Mesenchymal stem cell (in vitro differentiated cells and primary cell): Measurements from ENCODE around the gene SF3A1.

Experiments
- DNase-seq: peaks from one replicate; pipeline ENCODE4 v3.0.0-alpha.2; 2013
- H2AFZ ChIP-seq: one replicate; pipeline ENCODE4 v1.6.1; 2013; ENCODE audit warnings: low read depth, mild to moderate bottlenecking, control low read depth, inconsistent platforms, low read length, moderate library complexity
- H2AK5ac ChIP-seq: 2 replicates; pipeline ENCODE4 v1.6.1; 2013; ENCODE audit warnings: low read length, moderate library complexity, mild to moderate bottlenecking, inconsistent platforms; ENCODE audit not compliant: severe bottlenecking
- H2BK120ac ChIP-seq: one replicate; pipeline ENCODE4 v1.6.1; 2013; ENCODE audit warnings: low read depth, mild to moderate bottlenecking, inconsistent platforms, low read length, moderate library complexity
- H2BK12ac ChIP-seq, 2 experiments: one replicate each; pipeline ENCODE4 v1.6.1; 2013; ENCODE audit warnings: inconsistent platforms in 2 of 2, low read length in 2 of 2, mild to moderate bottlenecking in 2 of 2, moderate library complexity in 2 of 2, control low read depth in 1 of 2
- H2BK15ac ChIP-seq: one replicate; pipeline ENCODE4 v1.6.1; 2013; ENCODE audit warnings: mild to moderate bottlenecking, low read depth, inconsistent platforms; ENCODE audit not compliant: poor library complexity, severe bottlenecking
- H2BK5ac ChIP-seq: 2 replicates; pipeline ENCODE4 v1.6.1; 2013; ENCODE audit warnings: low read depth, mild to moderate bottlenecking, low read length, control low read depth, inconsistent platforms; ENCODE audit not compliant: poor library complexity, severe bottlenecking
- H3K14ac ChIP-seq, 2 experiments: one replicate each; pipeline ENCODE4 v1.6.1; 2013; ENCODE audit warnings: inconsistent platforms in 2 of 2, low read length in 2 of 2, control low read depth in 1 of 2, mild to moderate bottlenecking in 1 of 2, moderate library complexity in 1 of 2
- H3K18ac ChIP-seq, 2 experiments: one replicate each; pipeline ENCODE4 v1.6.1; 2013; ENCODE audit warnings: inconsistent platforms in 2 of 2, low read length in 2 of 2, control low read depth in 1 of 2, low read depth in 1 of 2, mild to moderate bottlenecking in 1 of 2
- H3K23ac ChIP-seq, 2 experiments: one replicate each; pipeline ENCODE4 v1.6.1; 2013; ENCODE audit warnings: inconsistent platforms in 2 of 2, low read length in 2 of 2, mild to moderate bottlenecking in 2 of 2, moderate library complexity in 2 of 2, control low read depth in 1 of 2
- H3K27ac ChIP-seq: 2 replicates; pipeline ENCODE4 v1.5.1; 2013; ENCODE audit warnings: mild to moderate bottlenecking, moderate library complexity, low read length, control low read depth, inconsistent platforms; ENCODE audit not compliant: poor library complexity, severe bottlenecking
- H3K27me3 ChIP-seq, 2 experiments: 2 replicates each; pipeline versions ENCODE4 v1.6.1 to v1.7.0; 2013; ENCODE audit warnings: low read length in 2 of 2, mild to moderate bottlenecking in 2 of 2, moderate library complexity in 2 of 2, control low read depth in 1 of 2, inconsistent platforms in 1 of 2; ENCODE audit not compliant: control insufficient read depth in 1 of 2, insufficient read depth in 1 of 2
- H3K36me3 ChIP-seq, 2 experiments: 2 replicates each; pipeline versions ENCODE4 v1.6.1 to v1.7.0; 2013; ENCODE audit warnings: low read length in 2 of 2, control low read depth in 1 of 2, inconsistent platforms in 1 of 2, low read depth in 1 of 2, mild to moderate bottlenecking in 1 of 2; ENCODE audit not compliant: insufficient read depth in 2 of 2, control insufficient read depth in 1 of 2
- H3K4ac ChIP-seq, 2 experiments: one replicate each; pipeline ENCODE4 v1.6.1; 2013; ENCODE audit warnings: inconsistent platforms in 2 of 2, low read length in 2 of 2, mild to moderate bottlenecking in 2 of 2, moderate library complexity in 2 of 2, control low read depth in 1 of 2, low read depth in 1 of 2
- H3K4me1 ChIP-seq: 2 replicates; pipeline ENCODE4 v1.6.1; 2013; ENCODE audit warnings: low read depth, low read length, control low read depth; ENCODE audit not compliant: control insufficient read depth, insufficient read depth
- H3K4me2 ChIP-seq: 2 replicates; pipeline ENCODE4 v1.6.1; 2013; ENCODE audit warnings: low read length, mild to moderate bottlenecking, inconsistent platforms; ENCODE audit not compliant: poor library complexity, severe bottlenecking
- H3K4me3 ChIP-seq, 2 experiments: 2 replicates each; pipeline versions ENCODE4 v1.5.1 to v1.7.0; 2013; ENCODE audit warnings: low read length in 2 of 2, mild to moderate bottlenecking in 2 of 2, control low read depth in 1 of 2, low read depth in 1 of 2; ENCODE audit not compliant: insufficient read depth in 1 of 2
- H3K79me1 ChIP-seq: replicated peaks from 2 replicates; pipeline ENCODE4 v1.6.1; 2013; ENCODE audit warnings: mild to moderate bottlenecking, control low read depth, low read length, inconsistent platforms; ENCODE audit not compliant: poor library complexity, severe bottlenecking
- H3K9ac ChIP-seq: 2 replicates; pipeline ENCODE4 v1.7.0; 2013; ENCODE audit warnings: mild to moderate bottlenecking, low read length, moderate library complexity
- H3K9me3 ChIP-seq: 2 replicates; pipeline ENCODE4 v1.7.0; 2013; ENCODE audit warnings: mild to moderate bottlenecking, low read length; ENCODE audit not compliant: control insufficient read depth
- H4K8ac ChIP-seq: one replicate; pipeline ENCODE4 v1.6.1; 2013; ENCODE audit warnings: inconsistent platforms, mild to moderate bottlenecking, low read length, moderate library complexity
- H4K91ac ChIP-seq: one replicate; pipeline ENCODE4 v1.6.1; 2013; ENCODE audit warnings: mild to moderate bottlenecking, low read length, inconsistent platforms
- WGBS: methylation state at CpG from one replicate; pipeline ENCODE4 v1.1.7; 2013; ENCODE audit warnings: mixed read lengths; 5-methylcytosine and 5-hydroxymethylcytosine counted together

The SF3A1 gene

GRCh38 chr22:30291058-30291892 is 65.4 kb downstream of the SF3A1 start:
- Histone ChIP-seq H3K9ac (peak overlapping the region; percentile 83), H3K79me1 (peaks cover 24% of the 10 kb centered on the region), H3K4me3 (no peak overlapping the region)

GRCh38 chr22:30290342-30291057 is 66.2 kb downstream of the SF3A1 start:
- Histone ChIP-seq H3K18ac (peak overlapping the region; percentile 40 to 41), H3K36me3 (peaks cover 52 to 65% of the 10 kb centered on the region in 2 experiments)
- 66% methylated on average over 2 of the region's 3 CpGs for WGBS

More at GRCh38 chr22:30291058-30291892, 65.4 kb downstream of the SF3A1 start:
- no peak overlapping the region for H3K23ac ChIP-seq
- H3K4ac ChIP-seq: peak overlapping the region in 1 of 2 experiments; percentile 42
- H4K8ac ChIP-seq: no peak overlapping the region
- peak overlapping the region in 1 of 2 experiments; percentile 29 for H3K14ac ChIP-seq
- peak overlapping the region; percentile 31 for H3K27ac ChIP-seq
- H2BK12ac ChIP-seq: no peak overlapping the region
- no peaks in the 10 kb centered on the region for H3K27me3 ChIP-seq
- H3K9me3 ChIP-seq: no peaks in the 10 kb centered on the region
- H3K18ac ChIP-seq: no peak overlapping the region
- H4K91ac ChIP-seq: peak overlapping the region; percentile 52
- H3K4me2 ChIP-seq: no peak overlapping the region
- no peak overlapping the region for H2BK120ac ChIP-seq
- H3K4me1 ChIP-seq: peaks cover 30% of the 10 kb centered on the region
- peak overlapping the region; percentile 23 for H2AK5ac ChIP-seq
- no peak overlapping the region for H2BK15ac ChIP-seq
- 78% methylated on average over 13 of the region's 13 CpGs for WGBS
- DNase-seq: peak; percentile 66
- H3K36me3 ChIP-seq: peaks cover 52 to 65% of the 10 kb centered on the region in 2 experiments
- H2BK5ac ChIP-seq: no peak overlapping the region
- H2AFZ ChIP-seq: no peak overlapping the region

GRCh38 chr22:30289980-30290313 is 66.7 kb downstream of the SF3A1 start:
- no peak for DNase-seq
- H3K4me2 ChIP-seq: peak overlapping the region; percentile 54
- peaks cover 36% of the 10 kb centered on the region for H3K4me1 ChIP-seq
- H2BK12ac ChIP-seq: no peak overlapping the region
- H3K23ac ChIP-seq: no peak overlapping the region
- H3K9ac ChIP-seq: peak overlapping the region; percentile 83
- peak overlapping the region; percentile 11 to 81 for H3K4me3 ChIP-seq
- H3K36me3 ChIP-seq: peaks cover 52 to 65% of the 10 kb centered on the region in 2 experiments
- H2BK5ac ChIP-seq: no peak overlapping the region
- H2BK120ac ChIP-seq: no peak overlapping the region
- H4K91ac ChIP-seq: no peak overlapping the region
- H3K14ac ChIP-seq: no peak overlapping the region
- H3K18ac ChIP-seq: no peak overlapping the region
- H3K79me1 ChIP-seq: peaks cover 20% of the 10 kb centered on the region
- no peak overlapping the region for H2BK15ac ChIP-seq
- no peaks in the 10 kb centered on the region for H3K9me3 ChIP-seq
- H2AFZ ChIP-seq: no peak overlapping the region
- no peak overlapping the region for H4K8ac ChIP-seq
- peak overlapping the region; percentile 31 for H3K27ac ChIP-seq
- H3K27me3 ChIP-seq: no peaks in the 10 kb centered on the region
- no peak overlapping the region for H3K4ac ChIP-seq
- H2AK5ac ChIP-seq: no peak overlapping the region
- WGBS: 12% methylated on average over 12 of the region's 12 CpGs

More at GRCh38 chr22:30290342-30291057, 66.2 kb downstream of the SF3A1 start:
- Histone ChIP-seq H2BK15ac (peak overlapping the region; percentile 12), H3K4ac (peak overlapping the region in 1 of 2 experiments; percentile 13), H2AFZ (no peak overlapping the region), H3K4me2 (no peak overlapping the region), H3K27ac (peak overlapping the region; percentile 31), H2BK5ac (no peak overlapping the region), H3K4me3 (peak overlapping the region in 1 of 2 experiments; percentile 81), H3K9me3 (no peaks in the 10 kb centered on the region), H3K14ac (no peak overlapping the region), H3K9ac (peak overlapping the region; percentile 83), H3K4me1 (peaks cover 35% of the 10 kb centered on the region), H2BK12ac (peak overlapping the region in 1 of 2 experiments; percentile 2), H3K27me3 (no peaks in the 10 kb centered on the region), H3K79me1 (peaks cover 20% of the 10 kb centered on the region), H2AK5ac (peak overlapping the region; percentile 43), H3K23ac (no peak overlapping the region), H4K8ac (peak overlapping the region; percentile 62), H2BK120ac (no peak overlapping the region), H4K91ac (peak overlapping the region; percentile 56)
- peak; percentile 69 for DNase-seq
